NB4 (cell line): ENCODE measurements around the gene EXOC3L2.
"Not testable (repeated sequence)": the region's sequence is repeated elsewhere in the genome, so short reads cannot be mapped to it uniquely, and the experiment has no call there.

Experiments
- DNase-seq: peaks from one replicate; pipeline ENCODE4 v3.0.0; 2010; ENCODE audit warnings: low read depth
- H3K4me3 ChIP-seq: one replicate; pipeline ENCODE4 v1.5.1; 2011; ENCODE audit warnings: mild to moderate bottlenecking, low read depth, low read length, moderate library complexity
- MYC ChIP-seq: IDR thresholded peaks from 2 replicates; pipeline ENCODE4 v1.6.1; 2011; ENCODE audit warnings: low read depth, low read length
- POLR2A ChIP-seq: IDR thresholded peaks from 2 replicates; pipeline ENCODE4 v1.6.1; 2011; ENCODE audit warnings: mild to moderate bottlenecking; ENCODE audit not compliant: insufficient read length; ENCODE audit errors: extremely low read depth
- TF ChIP-seq, protein P1 (sequence below): IDR thresholded peaks from 2 replicates; pipeline ENCODE4 v1.6.1; 2011; ENCODE audit warnings: low read depth, low read length
- TF ChIP-seq, protein P2 (sequence below): IDR thresholded peaks from one replicate; pipeline ENCODE4 v1.5.1; 2012; ENCODE audit warnings: low read depth, low read length

The EXOC3L2 gene

GRCh38 chr19:45275370-45275971 lies 30.3 kb upstream of the EXOC3L2 start:
- TF ChIP-seq, protein P1, sequence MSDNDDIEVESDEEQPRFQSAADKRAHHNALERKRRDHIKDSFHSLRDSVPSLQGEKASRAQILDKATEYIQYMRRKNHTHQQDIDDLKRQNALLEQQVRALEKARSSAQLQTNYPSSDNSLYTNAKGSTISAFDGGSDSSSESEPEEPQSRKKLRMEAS = no peak
- TF ChIP-seq MYC (no peak), POLR2A (no peak)
- TF ChIP-seq, protein P2, sequence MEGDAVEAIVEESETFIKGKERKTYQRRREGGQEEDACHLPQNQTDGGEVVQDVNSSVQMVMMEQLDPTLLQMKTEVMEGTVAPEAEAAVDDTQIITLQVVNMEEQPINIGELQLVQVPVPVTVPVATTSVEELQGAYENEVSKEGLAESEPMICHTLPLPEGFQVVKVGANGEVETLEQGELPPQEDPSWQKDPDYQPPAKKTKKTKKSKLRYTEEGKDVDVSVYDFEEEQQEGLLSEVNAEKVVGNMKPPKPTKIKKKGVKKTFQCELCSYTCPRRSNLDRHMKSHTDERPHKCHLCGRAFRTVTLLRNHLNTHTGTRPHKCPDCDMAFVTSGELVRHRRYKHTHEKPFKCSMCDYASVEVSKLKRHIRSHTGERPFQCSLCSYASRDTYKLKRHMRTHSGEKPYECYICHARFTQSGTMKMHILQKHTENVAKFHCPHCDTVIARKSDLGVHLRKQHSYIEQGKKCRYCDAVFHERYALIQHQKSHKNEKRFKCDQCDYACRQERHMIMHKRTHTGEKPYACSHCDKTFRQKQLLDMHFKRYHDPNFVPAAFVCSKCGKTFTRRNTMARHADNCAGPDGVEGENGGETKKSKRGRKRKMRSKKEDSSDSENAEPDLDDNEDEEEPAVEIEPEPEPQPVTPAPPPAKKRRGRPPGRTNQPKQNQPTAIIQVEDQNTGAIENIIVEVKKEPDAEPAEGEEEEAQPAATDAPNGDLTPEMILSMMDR = no peak
- no peak for DNase-seq
- no peak overlapping the region for H3K4me3 ChIP-seq

- TF ChIP-seq POLR2A = no peak
- TF ChIP-seq MYC = no peak
- TF ChIP-seq, protein P2 = no peak
- TF ChIP-seq, protein P1 = no peak
- no peak for DNase-seq
- no peak overlapping the region for H3K4me3 ChIP-seq
Observed at GRCh38 chr19:45273521-45273855, 28.3 kb upstream of the EXOC3L2 start.

- no peak for DNase-seq
- H3K4me3 ChIP-seq = no peak overlapping the region
- TF ChIP-seq POLR2A = no peak
- TF ChIP-seq, protein P1 = no peak
- TF ChIP-seq, protein P2 = no peak
- TF ChIP-seq MYC = no peak
Observed at GRCh38 chr19:45271735-45272108, 26.5 kb upstream of the EXOC3L2 start.

DNA sequence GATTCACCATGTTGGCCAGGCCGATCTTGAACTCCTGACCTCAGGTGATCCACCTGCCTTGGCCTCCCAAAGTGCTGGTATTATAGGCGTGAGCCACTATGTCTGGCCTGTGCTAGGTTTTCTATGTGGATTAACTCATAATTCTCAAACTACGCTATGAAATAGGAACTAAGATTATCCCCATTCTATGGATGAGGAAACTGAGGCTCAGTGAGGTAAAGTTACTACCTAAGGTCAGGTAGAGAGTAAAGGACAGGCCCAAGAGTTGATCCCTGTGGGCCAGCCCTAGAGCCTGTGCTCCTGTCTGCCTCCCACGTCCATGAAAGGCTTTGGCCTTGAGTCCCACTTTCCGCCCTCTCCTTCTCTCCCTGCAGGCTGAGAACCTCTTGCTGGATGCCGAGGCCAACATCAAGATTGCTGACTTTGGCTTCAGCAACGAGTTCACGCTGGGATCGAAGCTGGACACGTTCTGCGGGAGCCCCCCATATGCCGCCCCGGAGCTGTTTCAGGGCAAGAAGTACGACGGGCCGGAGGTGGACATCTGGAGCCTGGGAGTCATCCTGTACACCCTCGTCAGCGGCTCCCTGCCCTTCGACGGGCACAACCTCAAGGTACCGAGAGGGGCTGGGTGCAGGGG lies 26.0 kb upstream of the EXOC3L2 start:
- no peak for DNase-seq
- TF ChIP-seq POLR2A (no peak), MYC (no peak)
- TF ChIP-seq, protein P2 = no peak
- TF ChIP-seq, protein P1 = no peak
- no peak overlapping the region for H3K4me3 ChIP-seq

GRCh38 chr19:45269939-45270338 lies 24.7 kb upstream of the EXOC3L2 start:
- DNase-seq, H3K4me3 ChIP-seq: not testable (repeated sequence)

DNA sequence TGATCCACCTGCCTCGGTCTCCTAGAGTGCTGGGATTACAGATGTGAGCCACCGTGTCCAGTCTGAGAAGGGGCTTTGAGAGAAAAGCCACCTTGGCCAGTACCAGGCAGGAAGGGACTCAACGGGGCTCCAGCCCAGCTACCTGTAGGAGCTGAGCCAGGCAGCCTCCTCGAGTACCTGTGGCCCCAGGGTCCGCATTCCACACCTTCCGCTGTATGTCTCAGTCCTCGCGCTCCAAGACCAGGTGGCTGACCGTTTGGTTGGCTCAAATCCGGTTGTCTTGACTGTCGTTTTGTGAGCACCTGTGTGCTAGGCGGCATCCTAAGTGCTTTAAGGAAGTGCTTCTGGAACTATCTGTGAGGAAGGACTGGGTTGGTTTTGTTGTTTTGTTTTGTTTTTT lies 22.1 kb upstream of the EXOC3L2 start:
- TF ChIP-seq POLR2A (no peak), MYC (no peak)
- TF ChIP-seq, protein P1 = no peak
- TF ChIP-seq, protein P2 = no peak
- DNase-seq = no peak

More for the DNA sequence above, 22.1 kb upstream of the EXOC3L2 start:
- no peak overlapping the region for H3K4me3 ChIP-seq
